Memory B cell (primary cell): ENCODE results near the gene PXMP4.
"Not testable (repeated sequence)": the region's sequence is repeated elsewhere in the genome, so short reads cannot be mapped to it uniquely, and the experiment has no call there.

ENCODE experiments used
- ATAC-seq: fragments of 150-1000 bp; cut with Tn5 transposase; 2 replicates; pipeline ENCODE4 v1.10.0; 2021; ENCODE audit warnings: low read depth, mild to moderate bottlenecking, moderate library complexity
- DNase-seq, 2 donors: peaks; one replicate each; pipeline ENCODE4 v3.0.0; 2022; ENCODE audit warnings: low spot score in 2 of 2
- H3K27ac Mint-ChIP-seq: one replicate; pipeline ENCODE4 v1.8.0; 2022; ENCODE audit warnings: mild to moderate bottlenecking, moderate library complexity, mixed read lengths
- H3K27me3 Mint-ChIP-seq: one replicate; pipeline ENCODE4 v1.8.0; 2022; ENCODE audit warnings: mixed read lengths
- H3K36me3 Mint-ChIP-seq: one replicate; pipeline ENCODE4 v1.8.0; 2022; ENCODE audit warnings: mild to moderate bottlenecking, mixed read lengths
- H3K4me1 Mint-ChIP-seq: one replicate; pipeline ENCODE4 v1.8.0; 2022; ENCODE audit warnings: mixed read lengths
- H3K4me3 Mint-ChIP-seq: one replicate; pipeline ENCODE4 v1.8.0; 2022; ENCODE audit warnings: mild to moderate bottlenecking, moderate library complexity, mixed read lengths
- H3K9me3 Mint-ChIP-seq: one replicate; pipeline ENCODE4 v1.8.0; 2022; ENCODE audit warnings: mixed read lengths

Gene PXMP4

GRCh38 chr20:33703498-33704137 lies 16.5 kb downstream of the PXMP4 start:
- no peak overlapping the region for H3K4me3 Mint-ChIP-seq
- ATAC-seq (no peak), DNase-seq (no peak)
- no peaks in the 10 kb centered on the region for H3K9me3 Mint-ChIP-seq
- H3K27ac Mint-ChIP-seq: no peak overlapping the region
- H3K27me3 Mint-ChIP-seq: no peaks in the 10 kb centered on the region
- no peaks in the 10 kb centered on the region for H3K4me1 Mint-ChIP-seq
- H3K36me3 Mint-ChIP-seq: peaks cover 5% of the 10 kb centered on the region

GRCh38 chr20:33702861-33703260 lies 17.2 kb downstream of the PXMP4 start:
- H3K36me3 Mint-ChIP-seq: peaks cover 7% of the 10 kb centered on the region
- no peak overlapping the region for H3K4me3 Mint-ChIP-seq
- ATAC-seq (no peak), DNase-seq (no peak)
- no peaks in the 10 kb centered on the region for H3K27me3 Mint-ChIP-seq
- H3K4me1 Mint-ChIP-seq: no peaks in the 10 kb centered on the region
- peaks cover 2% of the 10 kb centered on the region for H3K9me3 Mint-ChIP-seq
- no peak overlapping the region for H3K27ac Mint-ChIP-seq

- H3K36me3 Mint-ChIP-seq: peaks cover 2% of the 10 kb centered on the region
- no peak overlapping the region for H3K27ac Mint-ChIP-seq
- DNase-seq: no peak
- no peak overlapping the region for H3K4me3 Mint-ChIP-seq
- H3K9me3 Mint-ChIP-seq: peaks cover 2% of the 10 kb centered on the region
- H3K27me3 Mint-ChIP-seq: no peaks in the 10 kb centered on the region
- no peak for ATAC-seq
- H3K4me1 Mint-ChIP-seq: no peaks in the 10 kb centered on the region
Observed at GRCh38 chr20:33701629-33702450, 18.3 kb downstream of the PXMP4 start.

- H3K4me1 Mint-ChIP-seq, H3K4me3 Mint-ChIP-seq, H3K9me3 Mint-ChIP-seq, H3K27ac Mint-ChIP-seq, ATAC-seq, H3K27me3 Mint-ChIP-seq, DNase-seq, H3K36me3 Mint-ChIP-seq: not testable (repeated sequence)
Observed at GRCh38 chr20:33700696-33701441, 19.2 kb downstream of the PXMP4 start.

- ATAC-seq, H3K9me3 Mint-ChIP-seq, H3K4me1 Mint-ChIP-seq, H3K27ac Mint-ChIP-seq, DNase-seq, H3K36me3 Mint-ChIP-seq, H3K27me3 Mint-ChIP-seq, H3K4me3 Mint-ChIP-seq: not testable (repeated sequence)
Observed at GRCh38 chr20:33698966-33699365, 21.1 kb downstream of the PXMP4 start.

GRCh38 chr20:33697129-33697528 lies 23.0 kb downstream of the PXMP4 start:
- Mint-ChIP-seq H3K9me3 (peaks cover 2% of the 10 kb centered on the region), H3K36me3 (peaks cover 2% of the 10 kb centered on the region), H3K27ac (no peak overlapping the region), H3K4me3 (no peak overlapping the region), H3K4me1 (no peaks in the 10 kb centered on the region), H3K27me3 (no peaks in the 10 kb centered on the region)
- DNase-seq: no peak
- no peak for ATAC-seq

- Mint-ChIP-seq H3K27ac (no peak overlapping the region), H3K9me3 (peaks cover 2% of the 10 kb centered on the region), H3K36me3 (peaks cover 2% of the 10 kb centered on the region), H3K4me3 (no peak overlapping the region), H3K27me3 (no peaks in the 10 kb centered on the region), H3K4me1 (peaks cover 2% of the 10 kb centered on the region)
- DNase-seq: no peak
- ATAC-seq: no peak
Observed at GRCh38 chr20:33696448-33696847, 23.7 kb downstream of the PXMP4 start.

GRCh38 chr20:33694639-33695012 lies 25.5 kb downstream of the PXMP4 start:
- Mint-ChIP-seq H3K27me3 (no peaks in the 10 kb centered on the region), H3K4me1 (peaks cover 3% of the 10 kb centered on the region), H3K4me3 (no peak overlapping the region), H3K36me3 (peaks cover 2% of the 10 kb centered on the region), H3K9me3 (peaks cover 2% of the 10 kb centered on the region), H3K27ac (no peak overlapping the region)
- no peak for ATAC-seq
- no peak for DNase-seq

GRCh38 chr20:33693741-33694638 lies 26.1 kb downstream of the PXMP4 start:
- Mint-ChIP-seq H3K4me1 (peaks cover 3% of the 10 kb centered on the region), H3K9me3 (peaks cover 2% of the 10 kb centered on the region), H3K27me3 (no peaks in the 10 kb centered on the region), H3K4me3 (no peak overlapping the region), H3K27ac (no peak overlapping the region), H3K36me3 (peaks cover 2% of the 10 kb centered on the region)
- ATAC-seq: no peak
- DNase-seq: no peak

GRCh38 chr20:33693289-33693688 lies 26.8 kb downstream of the PXMP4 start:
- H3K9me3 Mint-ChIP-seq: no peaks in the 10 kb centered on the region
- no peaks in the 10 kb centered on the region for H3K27me3 Mint-ChIP-seq
- H3K27ac Mint-ChIP-seq: no peak overlapping the region
- H3K4me1 Mint-ChIP-seq: peaks cover 3% of the 10 kb centered on the region
- H3K36me3 Mint-ChIP-seq: peaks cover under 1% of the 10 kb centered on the region
- no peak for DNase-seq
- no peak for ATAC-seq
- H3K4me3 Mint-ChIP-seq: no peak overlapping the region

GRCh38 chr20:33689973-33690372 lies 30.1 kb downstream of the PXMP4 start:
- Mint-ChIP-seq H3K36me3 (no peaks in the 10 kb centered on the region), H3K9me3 (no peaks in the 10 kb centered on the region), H3K4me1 (peaks cover 15% of the 10 kb centered on the region), H3K4me3 (no peak overlapping the region), H3K27me3 (no peaks in the 10 kb centered on the region), H3K27ac (no peak overlapping the region)
- ATAC-seq (no peak), DNase-seq (no peak)

- DNase-seq (no peak), ATAC-seq (no peak)
- Mint-ChIP-seq H3K36me3 (no peaks in the 10 kb centered on the region), H3K27ac (no peak overlapping the region), H3K4me3 (no peak overlapping the region), H3K9me3 (no peaks in the 10 kb centered on the region), H3K27me3 (no peaks in the 10 kb centered on the region), H3K4me1 (peaks cover 19% of the 10 kb centered on the region)
Observed at GRCh38 chr20:33689493-33689892, 30.6 kb downstream of the PXMP4 start.

- Mint-ChIP-seq H3K4me1 (peaks cover 19% of the 10 kb centered on the region), H3K9me3 (no peaks in the 10 kb centered on the region), H3K36me3 (no peaks in the 10 kb centered on the region), H3K27me3 (no peaks in the 10 kb centered on the region), H3K4me3 (no peak overlapping the region), H3K27ac (no peak overlapping the region)
- ATAC-seq (no peak), DNase-seq (no peak)
Observed at GRCh38 chr20:33688938-33689424, 31.1 kb downstream of the PXMP4 start.
